ENCODE data around the gene EXOC6. TPM values are rescaled to one million over a fixed set of nuclear protein-coding genes. Genes with fewer than 3 reads are reported as not detected.

The EXOC6 gene
- total and polyA plus RNA-seq, 4 experiments from 2014 or later, result 4.3 to 11.4 (median 10.9) TPM

- Histone ChIP-seq H3K9me3 (ENCODE audit: control insufficient read depth in 1 of 2, low read length in 2 of 2) (no peaks in the 10 kb centered on the region), H3K4me3 (ENCODE audit: low read length in 2 of 2) (no peak overlapping the region), H3K27me3 (ENCODE audit: insufficient read depth, low read length) (peaks cover 15% of the 10 kb centered on the region), H3K4me1 (ENCODE audit: insufficient read depth, low read length) (peaks cover 35% of the 10 kb centered on the region), H3K36me3 (ENCODE audit: insufficient read depth, low read length) (no peaks in the 10 kb centered on the region), H3K27ac (ENCODE audit: low read depth, low read length) (no peak overlapping the region)
- ChIA-PET POLR2A (ENCODE audit: partially characterized antibody) (no interaction called here), CTCF (ENCODE audit: partially characterized antibody) (interaction anchor here (0.6 to 1.2 kb wide), 3 partner anchors 8 to 215 kb away, joined by 3 read pairs; no protein-coding TSS in a partner anchor)
- intact Hi-C loops (cut with micrococcal nuclease), result no loop called here
- peaks cover 37 to 52% of the 10 kb centered on the region in 2 donors for H3K27me3 Mint-ChIP-seq
- H3K27ac Mint-ChIP-seq, result no peak overlapping the region
- H3K4me3 Mint-ChIP-seq, result peak overlapping the region in 1 of 8 donors; percentile 1
- H3K36me3 Mint-ChIP-seq, result no peaks in the 10 kb centered on the region
- peaks cover 7 to 43% (median 29%) of the 10 kb centered on the region in 4 donors for H3K4me1 Mint-ChIP-seq
- DNase-seq, result no peak
- peaks cover 0 to under 1% (median 0%) of the 10 kb centered on the region in 8 donors for H3K9me3 Mint-ChIP-seq
Measured at GRCh38 chr10:93076871-93077270, 228.6 kb downstream of the EXOC6 start.

- H3K27me3 ChIP-seq (ENCODE audit: insufficient read depth, low read length), result peaks cover 7% of the 10 kb centered on the region
Measured at GRCh38 chr10:93077860-93078337, 229.6 kb downstream of the EXOC6 start.

DNA sequence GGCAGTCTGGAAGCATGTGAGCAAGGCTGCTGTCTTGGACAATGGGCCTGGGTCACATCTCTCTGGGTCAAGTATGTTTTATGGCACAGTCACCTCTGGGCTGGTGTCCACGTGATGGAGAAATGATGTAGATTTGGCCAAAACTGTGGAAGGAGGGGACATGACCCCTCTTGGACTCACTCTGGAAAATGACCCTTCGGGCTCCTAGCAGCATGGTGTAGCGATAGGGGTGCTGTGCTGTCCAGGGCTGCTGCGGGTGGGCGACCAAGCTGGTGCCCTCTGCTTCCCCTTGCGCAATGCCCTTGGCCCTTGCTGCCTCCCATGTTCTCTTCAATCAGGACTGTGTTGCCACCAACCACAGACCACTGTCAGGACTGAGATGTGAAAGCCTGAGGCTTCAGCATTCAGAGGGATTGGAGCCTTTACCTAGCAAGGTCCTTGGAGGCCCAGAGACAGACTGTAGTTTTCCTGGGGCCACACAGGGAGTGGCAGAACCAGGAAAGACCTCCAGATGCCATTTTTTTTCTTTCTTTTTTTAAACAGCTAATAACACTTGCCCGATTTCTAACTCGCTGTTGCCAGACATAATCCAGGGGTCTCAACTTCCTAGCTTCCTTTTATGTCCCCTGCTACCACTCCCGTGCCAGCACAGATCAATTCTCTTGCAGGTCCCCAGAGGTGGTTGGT, 231.5 kb downstream of the EXOC6 start:
- Mint-ChIP-seq H3K27me3 (peaks cover 21 to 40% of the 10 kb centered on the region in 2 donors), H3K36me3 (no peaks in the 10 kb centered on the region), H3K4me1 (peaks cover 3 to 16% (median 12%) of the 10 kb centered on the region in 4 donors), H3K9me3 (peaks cover 0 to 2% (median 0%) of the 10 kb centered on the region in 8 donors), H3K27ac (no peak overlapping the region), H3K4me3 (peak overlapping the region in 4 of 8 donors; percentile 33 to 71 (median 62))
- POLR2A ChIA-PET (ENCODE audit: partially characterized antibody), result no interaction called here
- H3K27me3 ChIP-seq (ENCODE audit: insufficient read depth, low read length), result peaks cover 6% of the 10 kb centered on the region
- no peak for DNase-seq
- no peak overlapping the region for H3K27ac ChIP-seq (ENCODE audit: low read depth, low read length)
- CTCF ChIA-PET (ENCODE audit: partially characterized antibody), result interaction anchor here (0.6 to 4.2 kb wide), 20 partner anchors 9 to 522 kb away, joined by 3 to 38 read pairs (median 4); partner anchors contain the start of gene MYOF
- H3K36me3 ChIP-seq (ENCODE audit: insufficient read depth, low read length), result no peaks in the 10 kb centered on the region
- H3K4me3 ChIP-seq (ENCODE audit: low read length in 2 of 2), result no peak overlapping the region
- intact Hi-C loops (cut with micrococcal nuclease), result loop anchor here (1.0 kb wide), 2 partner anchors 195 to 272 kb away; no protein-coding TSS in a partner anchor
- H3K9me3 ChIP-seq (ENCODE audit: control insufficient read depth in 1 of 2, low read length in 2 of 2), result no peaks in the 10 kb centered on the region
- H3K4me1 ChIP-seq (ENCODE audit: insufficient read depth, low read length), result peaks cover 10% of the 10 kb centered on the region

More at GRCh38 chr10:93077860-93078337, 229.6 kb downstream of the EXOC6 start:
- intact Hi-C loops (cut with micrococcal nuclease), result no loop called here
- Mint-ChIP-seq H3K9me3 (peaks cover 0 to 2% (median 0%) of the 10 kb centered on the region in 8 donors), H3K36me3 (no peaks in the 10 kb centered on the region), H3K4me1 (peaks cover 5 to 33% (median 22%) of the 10 kb centered on the region in 4 donors), H3K4me3 (no peak overlapping the region), H3K27ac (no peak overlapping the region), H3K27me3 (peaks cover 30 to 44% of the 10 kb centered on the region in 2 donors)
- ChIA-PET CTCF (ENCODE audit: partially characterized antibody) (interaction anchor here (2.2 to 2.4 kb wide), 2 partner anchors 214 to 272 kb away, joined by 7 to 8 read pairs; no protein-coding TSS in a partner anchor), POLR2A (ENCODE audit: partially characterized antibody) (no interaction called here)
- Histone ChIP-seq H3K9me3 (ENCODE audit: control insufficient read depth in 1 of 2, low read length in 2 of 2) (no peaks in the 10 kb centered on the region), H3K4me3 (ENCODE audit: low read length in 2 of 2) (no peak overlapping the region), H3K4me1 (ENCODE audit: insufficient read depth, low read length) (peaks cover 25% of the 10 kb centered on the region), H3K36me3 (ENCODE audit: insufficient read depth, low read length) (no peaks in the 10 kb centered on the region), H3K27ac (ENCODE audit: low read depth, low read length) (no peak overlapping the region)
- no peak for DNase-seq

- no peak overlapping the region for H3K27ac Mint-ChIP-seq
- H3K4me1 Mint-ChIP-seq, result peaks cover 2 to 10% (median 7%) of the 10 kb centered on the region in 4 donors
Measured at GRCh38 chr10:93080350-93081046, 232.2 kb downstream of the EXOC6 start.

DNA sequence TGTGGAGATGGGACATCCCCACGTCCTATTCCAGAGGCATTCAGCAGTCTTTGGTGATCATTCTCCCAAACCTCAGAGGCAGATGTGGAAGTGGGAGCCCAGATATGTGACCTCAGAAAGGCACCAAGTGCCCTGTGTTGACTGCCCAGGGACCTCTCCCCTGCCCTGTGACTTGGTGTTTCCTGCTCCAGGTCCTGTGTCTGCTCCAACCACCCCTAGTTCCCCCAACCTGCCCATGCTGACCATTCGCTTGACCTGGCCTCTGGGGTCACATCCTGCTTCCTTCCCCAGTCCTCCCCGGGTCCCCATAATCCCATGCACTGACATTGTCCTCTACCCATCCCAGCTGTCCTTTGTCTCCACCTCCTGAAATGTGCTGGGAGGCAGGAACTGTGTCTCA, 233.0 kb downstream of the EXOC6 start:
- peak overlapping the region in 1 of 8 donors; percentile 32 for H3K4me3 Mint-ChIP-seq
- no peak for DNase-seq
- intact Hi-C loops (cut with micrococcal nuclease), result no loop called here
- Histone ChIP-seq H3K27ac (ENCODE audit: low read depth, low read length) (no peak overlapping the region), H3K27me3 (ENCODE audit: insufficient read depth, low read length) (no peaks in the 10 kb centered on the region), H3K4me1 (ENCODE audit: insufficient read depth, low read length) (no peaks in the 10 kb centered on the region), H3K4me3 (ENCODE audit: low read length in 2 of 2) (no peak overlapping the region), H3K9me3 (ENCODE audit: control insufficient read depth in 1 of 2, low read length in 2 of 2) (no peaks in the 10 kb centered on the region), H3K36me3 (ENCODE audit: insufficient read depth, low read length) (no peaks in the 10 kb centered on the region)
- peaks cover 2 to 5% (median 3%) of the 10 kb centered on the region in 4 donors for H3K4me1 Mint-ChIP-seq
- ChIA-PET CTCF (ENCODE audit: partially characterized antibody) (interaction anchor here (1.2 to 4.2 kb wide), 5 partner anchors 35 to 430 kb away, joined by 3 to 38 read pairs (median 3); no protein-coding TSS in a partner anchor), POLR2A (ENCODE audit: partially characterized antibody) (no interaction called here)
- no peak overlapping the region for H3K27ac Mint-ChIP-seq
- peaks cover 13 to 33% of the 10 kb centered on the region in 2 donors for H3K27me3 Mint-ChIP-seq
- H3K36me3 Mint-ChIP-seq, result no peaks in the 10 kb centered on the region
- peaks cover 0 to 2% (median 0%) of the 10 kb centered on the region in 8 donors for H3K9me3 Mint-ChIP-seq

More at GRCh38 chr10:93080350-93081046, 232.2 kb downstream of the EXOC6 start:
- CTCF ChIA-PET (ENCODE audit: partially characterized antibody), result interaction anchor here (0.6 to 4.2 kb wide), 22 partner anchors 9 to 436 kb away, joined by 3 to 38 read pairs (median 3); partner anchors contain the start of gene MYOF
- Mint-ChIP-seq H3K27me3 (peaks cover 17 to 39% of the 10 kb centered on the region in 2 donors), H3K4me3 (peak overlapping the region in 4 of 8 donors; percentile 33 to 71 (median 62)), H3K36me3 (no peaks in the 10 kb centered on the region), H3K9me3 (peaks cover 0 to 2% (median 0%) of the 10 kb centered on the region in 8 donors)
- intact Hi-C loops (cut with micrococcal nuclease), result loop anchor here (1.0 kb wide), 2 partner anchors 195 to 272 kb away; no protein-coding TSS in a partner anchor
- H3K36me3 ChIP-seq (ENCODE audit: insufficient read depth, low read length), result no peaks in the 10 kb centered on the region
- POLR2A ChIA-PET (ENCODE audit: partially characterized antibody), result no interaction called here
- H3K4me1 ChIP-seq (ENCODE audit: insufficient read depth, low read length), result peaks cover 4% of the 10 kb centered on the region
- peak in 4 of 5 donors; percentile 43 to 47 (median 46) for DNase-seq
- no peaks in the 10 kb centered on the region for H3K27me3 ChIP-seq (ENCODE audit: insufficient read depth, low read length)
- H3K27ac ChIP-seq (ENCODE audit: low read depth, low read length), result no peak overlapping the region
- no peaks in the 10 kb centered on the region for H3K9me3 ChIP-seq (ENCODE audit: control insufficient read depth in 1 of 2, low read length in 2 of 2)
- H3K4me3 ChIP-seq (ENCODE audit: low read length in 2 of 2), result no peak overlapping the region

DNA sequence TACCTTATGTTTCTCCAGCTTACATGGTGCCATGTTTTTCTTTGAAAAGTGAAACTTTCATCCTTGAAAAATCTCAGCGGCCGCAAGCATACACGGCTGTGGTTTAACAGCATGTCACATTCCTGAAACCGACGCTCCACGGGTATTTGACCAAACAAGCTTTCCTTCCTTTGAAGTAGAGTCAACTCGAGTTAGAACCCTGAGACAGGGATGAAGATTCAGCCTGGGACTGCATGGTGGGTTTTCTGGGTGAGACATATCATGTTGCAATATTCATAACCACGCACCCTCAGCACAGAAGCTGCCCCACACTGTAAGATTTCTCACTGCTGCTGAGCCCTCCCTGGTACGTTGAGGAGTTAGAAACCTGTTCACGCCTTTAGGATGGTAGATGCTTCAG, 233.5 kb downstream of the EXOC6 start:
- H3K27me3 ChIP-seq (ENCODE audit: insufficient read depth, low read length), result no peaks in the 10 kb centered on the region
- CTCF ChIA-PET (ENCODE audit: partially characterized antibody), result interaction anchor here (0.9 to 4.2 kb wide), 5 partner anchors 34 to 430 kb away, joined by 3 to 38 read pairs (median 3); no protein-coding TSS in a partner anchor
- no peak overlapping the region for H3K27ac Mint-ChIP-seq
- POLR2A ChIA-PET (ENCODE audit: partially characterized antibody), result no interaction called here
- H3K36me3 ChIP-seq (ENCODE audit: insufficient read depth, low read length), result no peaks in the 10 kb centered on the region
- intact Hi-C loops (cut with micrococcal nuclease), result no loop called here
- H3K4me3 Mint-ChIP-seq, result no peak overlapping the region
- no peak overlapping the region for H3K4me3 ChIP-seq (ENCODE audit: low read length in 2 of 2)
- H3K9me3 Mint-ChIP-seq, result peaks cover 0 to 2% (median 0%) of the 10 kb centered on the region in 8 donors
- H3K27me3 Mint-ChIP-seq, result peaks cover 10 to 32% of the 10 kb centered on the region in 2 donors
- no peaks in the 10 kb centered on the region for H3K4me1 ChIP-seq (ENCODE audit: insufficient read depth, low read length)
- H3K9me3 ChIP-seq (ENCODE audit: control insufficient read depth in 1 of 2, low read length in 2 of 2), result no peaks in the 10 kb centered on the region
- peaks cover 2 to 5% (median 3%) of the 10 kb centered on the region in 4 donors for H3K4me1 Mint-ChIP-seq
- no peak overlapping the region for H3K27ac ChIP-seq (ENCODE audit: low read depth, low read length)
- no peak for DNase-seq
- H3K36me3 Mint-ChIP-seq, result no peaks in the 10 kb centered on the region
